Epithelial cell of esophagus (primary cell): ENCODE results near the gene ROPN1B.
"Not testable (repeated sequence)": the region's sequence is repeated elsewhere in the genome, so short reads cannot be mapped to it uniquely, and the experiment has no call there.

Experiments
- DNase-seq: peaks from one replicate; pipeline ENCODE4 v3.0.0; 2010; ENCODE audit warnings: low read depth
- H3K4me3 ChIP-seq: 2 replicates; pipeline ENCODE4 v1.5.1; 2011; ENCODE audit warnings: mild to moderate bottlenecking, low read length, control low read depth
- CTCF ChIP-seq: IDR thresholded peaks from 2 replicates; pipeline ENCODE4 v1.5.1; 2011; ENCODE audit warnings: low read depth, mild to moderate bottlenecking, low read length, control low read depth, inconsistent platforms; ENCODE audit not compliant: insufficient read depth; ENCODE audit errors: missing control alignments

ROPN1B gene

GRCh38 chr3:125984951-125985350, 16.0 kb downstream of the ROPN1B start:
- DNase-seq = not testable (repeated sequence)

GRCh38 chr3:125990253-125990970, 21.4 kb downstream of the ROPN1B start:
- peak overlapping the region; percentile 66 for H3K4me3 ChIP-seq
- DNase-seq = peak; percentile 83
- no peak for TF ChIP-seq CTCF

More at GRCh38 chr3:125984951-125985350, 16.0 kb downstream of the ROPN1B start:
- H3K4me3 ChIP-seq = not testable (repeated sequence)

- DNase-seq = not testable (repeated sequence)
These were observed 27.8 kb downstream of the ROPN1B start for GRCh38 chr3:125996751-125997150.

GRCh38 chr3:126002189-126002588, 33.2 kb downstream of the ROPN1B start:
- DNase-seq = no peak
- H3K4me3 ChIP-seq = no peak overlapping the region
- TF ChIP-seq CTCF = no peak

More at GRCh38 chr3:125996751-125997150, 27.8 kb downstream of the ROPN1B start:
- H3K4me3 ChIP-seq = not testable (repeated sequence)

GRCh38 chr3:126003447-126004190, 34.6 kb downstream of the ROPN1B start:
- H3K4me3 ChIP-seq = no peak overlapping the region
- DNase-seq = no peak
- no peak for TF ChIP-seq CTCF

DNA sequence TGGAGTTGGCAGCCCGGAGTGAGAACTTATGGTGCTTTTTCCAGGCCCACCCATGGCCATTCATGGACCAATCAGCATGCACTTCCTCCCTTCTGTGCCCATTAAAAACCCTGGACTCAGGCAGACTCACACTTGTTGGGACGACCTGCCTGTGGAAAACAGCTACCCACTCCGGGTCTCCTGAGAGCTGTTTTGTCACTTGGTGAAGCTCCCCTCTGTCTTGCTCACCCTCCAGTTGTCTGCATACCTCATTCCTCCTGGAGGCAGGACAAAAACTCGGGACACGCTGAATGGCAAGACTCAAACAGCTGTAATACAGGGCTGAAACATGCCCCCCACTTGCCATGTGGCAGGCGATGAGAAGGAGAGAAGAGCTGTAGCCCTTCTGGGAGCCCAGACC, 35.2 kb downstream of the ROPN1B start:
- no peak overlapping the region for H3K4me3 ChIP-seq
- TF ChIP-seq CTCF = no peak
- DNase-seq = no peak

- no peak for TF ChIP-seq CTCF
- no peak overlapping the region for H3K4me3 ChIP-seq
- no peak for DNase-seq
These were observed 35.7 kb downstream of the ROPN1B start for GRCh38 chr3:126004692-126005091.

DNA sequence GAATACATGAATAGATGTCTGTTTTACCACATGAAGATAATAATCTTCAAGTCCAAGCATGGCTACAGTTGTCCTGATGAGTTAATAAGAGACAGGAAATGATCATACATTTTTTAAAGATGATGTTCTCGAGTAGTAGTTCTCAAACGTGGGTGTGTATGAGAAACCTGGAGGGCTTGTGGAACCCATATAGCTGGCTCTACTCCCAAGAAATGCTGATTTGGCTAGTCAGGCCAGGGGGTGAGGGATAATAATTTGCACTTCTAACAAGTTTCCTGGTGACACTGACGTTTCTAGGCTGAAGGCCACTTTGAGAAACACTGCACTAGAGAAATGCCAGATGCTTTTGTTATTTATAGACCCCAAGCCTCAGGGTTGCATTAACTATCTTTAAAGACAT, 37.0 kb downstream of the ROPN1B start:
- TF ChIP-seq CTCF = no peak
- peak; percentile 85 for DNase-seq
- H3K4me3 ChIP-seq = no peak overlapping the region
